ENCODE results near the gene ZNF212. TPM values are rescaled to one million over a fixed set of nuclear protein-coding genes. Genes with fewer than 3 reads are reported as not detected.

ZNF212 gene
- polyA plus RNA-seq, 1 of the 3 experiments (the other 2 are of a cell fraction) = 11.5 TPM

- Histone ChIP-seq H4K20me1 (ENCODE audit: insufficient read depth) (no peaks in the 10 kb centered on the region), H3K79me2 (ENCODE audit: insufficient read depth) (no peaks in the 10 kb centered on the region; the same call in 1 of the 2 replicates), H3K4me3 (ENCODE audit: low read depth in 2 of 2, low read length in 1 of 2) (no peak overlapping the region), H3K9me3 (no peaks in the 10 kb centered on the region), H2AFZ (ENCODE audit: low read depth) (no peak overlapping the region), H3K4me2 (no peak overlapping the region), H3K27ac (ENCODE audit: low read depth in 2 of 2, low read length in 1 of 2) (peak overlapping the region in 1 of 2 experiments; percentile 5; a peak in 1 of 4 replicates), H3K9ac (no peak overlapping the region), H3K36me3 (replicated peaks in 1 of 2; ENCODE audit: control insufficient read depth in 1 of 2, insufficient read depth in 2 of 2, low read length in 1 of 2) (peaks cover 53 to 58% of the 10 kb centered on the region in 2 experiments), H3K4me1 (ENCODE audit: control insufficient read depth in 1 of 2, insufficient read depth in 2 of 2, low read depth in 1 of 2, low read length in 1 of 2) (no peaks in the 10 kb centered on the region), H3K27me3 (ENCODE audit: insufficient read depth) (no peaks in the 10 kb centered on the region), H3F3A (replicated peaks; ENCODE audit: insufficient read depth) (no peaks in the 10 kb centered on the region), H3K9me2 (no peaks in the 10 kb centered on the region)
- ChIA-PET POLR2A (no interaction called here), CTCF (no interaction called here)
- WGBS (ENCODE audit: low lambda C conversion rate) = 74% methylated on average over 6 of the region's 6 CpGs
- TF ChIP-seq YY1 (IDR thresholded peaks at IDR 0.05; ENCODE audit: low read depth) = no peak
- TF ChIP-seq NFIC (IDR thresholded peaks at IDR 0.05; ENCODE audit: borderline replicate concordance) = no peak
- TF ChIP-seq USF1 (IDR thresholded peaks at IDR 0.05; ENCODE audit: borderline replicate concordance, low read depth) = no peak
- TF ChIP-seq JUND (IDR thresholded peaks at IDR 0.05) = no peak
- no peak for TF ChIP-seq MAX (IDR thresholded peaks at IDR 0.05; ENCODE audit: low read depth)
- TF ChIP-seq CHD2 (IDR thresholded peaks at IDR 0.05; ENCODE audit: low read length, partially characterized antibody) = no peak
- peak; percentile 51 for DNase-seq
Observed at GRCh38 chr7:149220534-149220933, 18.9 kb upstream of the ZNF212 start.

DNA sequence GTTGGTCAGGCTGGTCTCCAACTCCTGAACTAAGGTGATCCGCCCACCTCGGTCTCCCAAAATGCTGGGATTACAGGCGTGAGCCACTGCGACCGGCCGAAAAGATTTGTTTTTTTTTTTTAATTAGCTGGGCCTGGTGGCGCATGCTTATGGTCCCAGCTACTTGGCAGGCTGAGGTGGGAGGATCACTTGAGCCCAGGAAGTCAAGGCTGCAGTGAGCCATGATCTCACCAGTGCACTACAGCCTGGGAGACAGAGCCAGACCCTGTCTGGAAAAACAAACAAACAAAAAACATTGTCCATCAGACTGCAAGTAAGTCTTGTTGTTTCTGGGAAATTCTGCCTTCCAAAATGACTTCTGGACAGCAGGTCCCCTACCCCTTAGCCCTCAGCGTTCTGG is 16.3 kb upstream of the ZNF212 start:
- peaks cover 32 to 53% of the 10 kb centered on the region in 2 experiments for H3K36me3 ChIP-seq (replicated peaks in 1 of 2; ENCODE audit: control insufficient read depth in 1 of 2, insufficient read depth in 2 of 2, low read length in 1 of 2)
- no peaks in the 10 kb centered on the region for H3K27me3 ChIP-seq (ENCODE audit: insufficient read depth)
- H3K9me2 ChIP-seq = no peaks in the 10 kb centered on the region
- ChIA-PET CTCF (interaction anchor here (0.8 to 0.9 kb wide), 2 partner anchors 13 to 38 kb away, joined by 3 to 4 read pairs; no protein-coding TSS in a partner anchor), POLR2A (no interaction called here)
- no peaks in the 10 kb centered on the region for H3K4me1 ChIP-seq (ENCODE audit: control insufficient read depth in 1 of 2, insufficient read depth in 2 of 2, low read depth in 1 of 2, low read length in 1 of 2)
- DNase-seq = no peak
- H3K9ac ChIP-seq = no peak overlapping the region
- H3K79me2 ChIP-seq (ENCODE audit: insufficient read depth) = no peaks in the 10 kb centered on the region; the same call in 1 of the 2 replicates
- TF ChIP-seq SMC3 (IDR thresholded peaks at IDR 0.05; ENCODE audit: low read depth, low read length) = no peak
- TF ChIP-seq MEF2A (IDR thresholded peaks at IDR 0.05; ENCODE audit: borderline replicate concordance, low read depth) = no peak
- no peak for TF ChIP-seq TEAD4 (IDR thresholded peaks at IDR 0.05; ENCODE audit: borderline replicate concordance, insufficient read depth)
- TF ChIP-seq, protein P1, sequence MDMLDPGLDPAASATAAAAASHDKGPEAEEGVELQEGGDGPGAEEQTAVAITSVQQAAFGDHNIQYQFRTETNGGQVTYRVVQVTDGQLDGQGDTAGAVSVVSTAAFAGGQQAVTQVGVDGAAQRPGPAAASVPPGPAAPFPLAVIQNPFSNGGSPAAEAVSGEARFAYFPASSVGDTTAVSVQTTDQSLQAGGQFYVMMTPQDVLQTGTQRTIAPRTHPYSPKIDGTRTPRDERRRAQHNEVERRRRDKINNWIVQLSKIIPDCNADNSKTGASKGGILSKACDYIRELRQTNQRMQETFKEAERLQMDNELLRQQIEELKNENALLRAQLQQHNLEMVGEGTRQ (IDR thresholded peaks at IDR 0.05; ENCODE audit: borderline replicate concordance, low read depth, low read length) = no peak
- no peak for TF ChIP-seq YY1 (IDR thresholded peaks at IDR 0.05; ENCODE audit: low read depth)
- TF ChIP-seq POLR2AphosphoS5 (IDR thresholded peaks at IDR 0.05; ENCODE audit: low read depth, low read length) = no peak
- TF ChIP-seq EZH2phosphoT487 (IDR thresholded peaks at IDR 0.05; ENCODE audit: borderline replicate concordance, low read depth) = no peak
- no peak for TF ChIP-seq RCOR1 (IDR thresholded peaks at IDR 0.05; ENCODE audit: low read length)
- TF ChIP-seq EP300 (IDR thresholded peaks at IDR 0.05; ENCODE audit: borderline replicate concordance in 1 of 2, low read depth in 1 of 2, low read length in 1 of 2) = no peak
- no peak for TF ChIP-seq TCF12 (IDR thresholded peaks at IDR 0.05)
- TF ChIP-seq, protein P2, sequence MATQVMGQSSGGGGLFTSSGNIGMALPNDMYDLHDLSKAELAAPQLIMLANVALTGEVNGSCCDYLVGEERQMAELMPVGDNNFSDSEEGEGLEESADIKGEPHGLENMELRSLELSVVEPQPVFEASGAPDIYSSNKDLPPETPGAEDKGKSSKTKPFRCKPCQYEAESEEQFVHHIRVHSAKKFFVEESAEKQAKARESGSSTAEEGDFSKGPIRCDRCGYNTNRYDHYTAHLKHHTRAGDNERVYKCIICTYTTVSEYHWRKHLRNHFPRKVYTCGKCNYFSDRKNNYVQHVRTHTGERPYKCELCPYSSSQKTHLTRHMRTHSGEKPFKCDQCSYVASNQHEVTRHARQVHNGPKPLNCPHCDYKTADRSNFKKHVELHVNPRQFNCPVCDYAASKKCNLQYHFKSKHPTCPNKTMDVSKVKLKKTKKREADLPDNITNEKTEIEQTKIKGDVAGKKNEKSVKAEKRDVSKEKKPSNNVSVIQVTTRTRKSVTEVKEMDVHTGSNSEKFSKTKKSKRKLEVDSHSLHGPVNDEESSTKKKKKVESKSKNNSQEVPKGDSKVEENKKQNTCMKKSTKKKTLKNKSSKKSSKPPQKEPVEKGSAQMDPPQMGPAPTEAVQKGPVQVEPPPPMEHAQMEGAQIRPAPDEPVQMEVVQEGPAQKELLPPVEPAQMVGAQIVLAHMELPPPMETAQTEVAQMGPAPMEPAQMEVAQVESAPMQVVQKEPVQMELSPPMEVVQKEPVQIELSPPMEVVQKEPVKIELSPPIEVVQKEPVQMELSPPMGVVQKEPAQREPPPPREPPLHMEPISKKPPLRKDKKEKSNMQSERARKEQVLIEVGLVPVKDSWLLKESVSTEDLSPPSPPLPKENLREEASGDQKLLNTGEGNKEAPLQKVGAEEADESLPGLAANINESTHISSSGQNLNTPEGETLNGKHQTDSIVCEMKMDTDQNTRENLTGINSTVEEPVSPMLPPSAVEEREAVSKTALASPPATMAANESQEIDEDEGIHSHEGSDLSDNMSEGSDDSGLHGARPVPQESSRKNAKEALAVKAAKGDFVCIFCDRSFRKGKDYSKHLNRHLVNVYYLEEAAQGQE (IDR thresholded peaks at IDR 0.05; ENCODE audit: low read depth, low read length) = no peak
- TF ChIP-seq FOSL2 (IDR thresholded peaks at IDR 0.05; ENCODE audit: borderline replicate concordance, low read depth) = no peak
- TF ChIP-seq ZBTB33 (IDR thresholded peaks at IDR 0.05; ENCODE audit: borderline replicate concordance, low read depth) = no peak
- TF ChIP-seq RXRA (IDR thresholded peaks at IDR 0.05; ENCODE audit: borderline replicate concordance, low read depth) = no peak
- TF ChIP-seq FOXM1 (IDR thresholded peaks at IDR 0.05; ENCODE audit: low read depth) = no peak
- no peaks in the 10 kb centered on the region for H3K9me3 ChIP-seq
- H3K4me3 ChIP-seq (ENCODE audit: low read depth in 2 of 2, low read length in 1 of 2) = no peak overlapping the region
- 96% methylated on average over 8 of the region's 8 CpGs for WGBS (ENCODE audit: low lambda C conversion rate)
- H4K20me1 ChIP-seq (ENCODE audit: insufficient read depth) = no peaks in the 10 kb centered on the region
- no peak overlapping the region for H3K27ac ChIP-seq (ENCODE audit: low read depth in 2 of 2, low read length in 1 of 2)
- no peak overlapping the region for H2AFZ ChIP-seq (ENCODE audit: low read depth)
- H3K4me2 ChIP-seq = no peak overlapping the region
- peaks cover under 1% of the 10 kb centered on the region for H3F3A ChIP-seq (replicated peaks; ENCODE audit: insufficient read depth)

All from SK-N-SH (cell line).